Heart right ventricle (tissue), 16 donors: ENCODE results near the gene TMEM100. TPM values are rescaled to one million over a fixed set of nuclear protein-coding genes. Genes with fewer than 3 reads are reported as not detected.

Source experiments
- ATAC-seq, 8 donors: fragments of 200-7000 bp; cut with Tn5 transposase; one replicate each; pipeline ENCODE4 v1.9.1; 2020; ENCODE audit warnings: mild to moderate bottlenecking in 8 of 8, moderate library complexity in 8 of 8, moderate number of reproducible peaks in 1 of 8
- DNase-seq, 2 donors: peaks; one replicate each; pipeline ENCODE4 v3.0.0-alpha.2; 2020
- H3K27ac ChIP-seq, 10 donors: fragments of 200-600 bp; sonication (generic) in 2 of 10; one replicate each; pipeline versions ENCODE4 v1.5.0 to v1.8.0; 2020 to 2022; ENCODE audit warnings: mild to moderate bottlenecking in 3 of 10
- H3K27me3 ChIP-seq, 7 donors: fragments of 200-600 bp; one replicate each; pipeline ENCODE4 v1.8.0; 2021 to 2022; ENCODE audit warnings: mild to moderate bottlenecking in 2 of 7
- H3K36me3 ChIP-seq, 9 donors: fragments of 200-600 bp; sonication (generic) in 1 of 9; one replicate each; pipeline versions ENCODE4 v1.5.0 to v1.8.0; 2020 to 2022; ENCODE audit warnings: mild to moderate bottlenecking in 2 of 9
- H3K4me1 ChIP-seq, 9 donors: fragments of 200-600 bp; sonication (generic) in 1 of 9; one replicate each; pipeline versions ENCODE4 v1.5.0 to v1.8.0; 2020 to 2022; ENCODE audit warnings: mild to moderate bottlenecking in 4 of 9
- H3K4me3 ChIP-seq, 10 donors: fragments of 200-600 bp; sonication (generic) in 2 of 10; one replicate each; pipeline versions ENCODE4 v1.5.0 to v1.8.0; 2020 to 2022; ENCODE audit warnings: mild to moderate bottlenecking in 7 of 10, moderate library complexity in 2 of 10
- H3K9me3 ChIP-seq, 11 donors: fragments of 200-600 bp in 10 of 11; sonication (generic) in 2 of 11; one replicate each; pipeline versions ENCODE4 v1.5.0 to v1.8.0; 2013 to 2022; ENCODE audit warnings: mild to moderate bottlenecking in 2 of 11, control low read depth in 1 of 11, moderate library complexity in 1 of 11
- WGBS, 2 donors: extraction: QIAGEN DNeasy Blood & Tissue Kit; methylation state at CpG; one replicate each; pipeline ENCODE4 v1.1.7; 2013; ENCODE audit warnings: inconsistent platforms in 1 of 2; 5-methylcytosine and 5-hydroxymethylcytosine counted together
- intact Hi-C, 10 donors: fragments of 100-400 bp; cut with DNase I; formaldehyde crosslinking; loops; one replicate each; pipeline versions ENCODE4 v1.11.1 to v1.14.2; 2022
- polyA plus RNA-seq, 2 donors: library from polyadenylated mRNA; stranded (reverse); fragments of 200-250 nt; gene quantifications; one replicate each; pipeline ENCODE4 v1.2.3, GENCODE V29; 2013
- total RNA-seq, 10 donors: library from RNA; stranded (reverse); fragmentation: NEBNext Ultra II Directional in 3 of 10; extraction: Animal tissue kit (Norgen Biotek cat#: 25700) in 3 of 10; gene quantifications; one replicate each; pipeline versions ENCODE4 v1.2.1 to v1.2.4, GENCODE V29; 2021 to 2023
- TF ChIP-seq, protein P1 (sequence below), 9 donors: fragments of 200-600 bp; sonication (generic) in 2 of 9; IDR thresholded peaks; one replicate each; pipeline versions ENCODE4 v1.5.0 to v1.8.0; 2021 to 2022; ENCODE audit warnings: antibody characterized with exemption in 9 of 9, mild to moderate bottlenecking in 5 of 9, moderate library complexity in 1 of 9
- donor health status: Arrhythmogenic right ventricular cardiomyopathy.
- donor health status: ischemic (EF 13 %, LVEDD 7.1; RV severe dilation, severe dysfunction).
- donor health status: healthy with polysubstance abuse.
- donor health status: DM: no; HTN: yes; CAD: no.
- donor health status: DM: no; HTN: no; CAD: no.
- donor health status: ischemic (EF 25% LVEDD 6.9; RV normal size, moderate dysfunction).
- donor health status: ischemic (EF 25% LVEDD 5.7; RV mildly dilated, moderate dysfunction).
- donor health status: healthy.
- donor health status: DM: yes; HTN: yes; CAD: no.
- donor health status: Ischemic cardiomyopathy.
- donor health status: ischemic (EF 35%, LVEDD 5.7; RV mildly dilated, moderate dysfunction).
- donor health status: nonischemic (EF 11% LVEDD 7.7; RV severe dilation, severe dysfunction).
- donor health status: DM: yes; HTN: yes; CAD: no.
- donor health status: PGD.
- donor health status: ischemic (EF 29% LVEDD 5.4; RV normal size, mild dysfunction).
- donor health status: nonischemic (EF 23%, LVEDD 6.1; RV moderate dilation, normal function).

Gene TMEM100
- total and polyA plus RNA-seq, 12 donors: 1.6 to 12.1 (median 6.1) TPM

DNA sequence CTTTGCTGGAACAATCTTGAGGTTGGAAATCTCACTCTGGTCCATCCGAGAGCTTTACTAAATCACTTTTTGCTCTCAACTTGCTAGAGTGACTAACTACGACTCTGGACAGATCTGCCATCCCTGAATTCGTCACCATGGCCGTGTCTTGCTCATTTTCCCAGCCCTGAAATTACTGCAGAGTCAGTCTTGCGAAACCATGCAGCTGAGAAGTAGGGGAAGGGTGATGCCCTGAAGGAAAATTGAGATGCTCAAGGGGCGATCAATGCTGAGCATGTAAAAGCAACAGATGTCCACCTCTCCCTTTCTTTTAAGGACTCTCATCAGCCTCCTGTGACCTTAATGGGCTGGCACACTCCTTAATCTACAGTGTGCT, 46.9 kb upstream of the TMEM100 start:
- Histone ChIP-seq H3K36me3 (peaks cover 0 to 68% (median 14%) of the 10 kb centered on the region in 9 donors), H3K27ac (peak overlapping the region in 1 of 10 donors; percentile 45), H3K9me3 (no peaks in the 10 kb centered on the region), H3K4me1 (peaks cover 0 to 17% (median 15%) of the 10 kb centered on the region in 9 donors), H3K27me3 (no peaks in the 10 kb centered on the region), H3K4me3 (no peak overlapping the region)
- TF ChIP-seq, protein P1, sequence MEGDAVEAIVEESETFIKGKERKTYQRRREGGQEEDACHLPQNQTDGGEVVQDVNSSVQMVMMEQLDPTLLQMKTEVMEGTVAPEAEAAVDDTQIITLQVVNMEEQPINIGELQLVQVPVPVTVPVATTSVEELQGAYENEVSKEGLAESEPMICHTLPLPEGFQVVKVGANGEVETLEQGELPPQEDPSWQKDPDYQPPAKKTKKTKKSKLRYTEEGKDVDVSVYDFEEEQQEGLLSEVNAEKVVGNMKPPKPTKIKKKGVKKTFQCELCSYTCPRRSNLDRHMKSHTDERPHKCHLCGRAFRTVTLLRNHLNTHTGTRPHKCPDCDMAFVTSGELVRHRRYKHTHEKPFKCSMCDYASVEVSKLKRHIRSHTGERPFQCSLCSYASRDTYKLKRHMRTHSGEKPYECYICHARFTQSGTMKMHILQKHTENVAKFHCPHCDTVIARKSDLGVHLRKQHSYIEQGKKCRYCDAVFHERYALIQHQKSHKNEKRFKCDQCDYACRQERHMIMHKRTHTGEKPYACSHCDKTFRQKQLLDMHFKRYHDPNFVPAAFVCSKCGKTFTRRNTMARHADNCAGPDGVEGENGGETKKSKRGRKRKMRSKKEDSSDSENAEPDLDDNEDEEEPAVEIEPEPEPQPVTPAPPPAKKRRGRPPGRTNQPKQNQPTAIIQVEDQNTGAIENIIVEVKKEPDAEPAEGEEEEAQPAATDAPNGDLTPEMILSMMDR (IDR thresholded peaks at IDR 0.05): no peak
- intact Hi-C loops: loop anchor here in 2 of 10 donors (5.0 kb wide), 2 partner anchors 37 to 242 kb away; no protein-coding TSS in a partner anchor
- 79 to 88% methylated on average over 6 of the region's 6 CpGs for WGBS, 2 donors
- ATAC-seq (peak in 3 of 8 donors; percentile 29 to 69 (median 32)), DNase-seq (no peak)

DNA sequence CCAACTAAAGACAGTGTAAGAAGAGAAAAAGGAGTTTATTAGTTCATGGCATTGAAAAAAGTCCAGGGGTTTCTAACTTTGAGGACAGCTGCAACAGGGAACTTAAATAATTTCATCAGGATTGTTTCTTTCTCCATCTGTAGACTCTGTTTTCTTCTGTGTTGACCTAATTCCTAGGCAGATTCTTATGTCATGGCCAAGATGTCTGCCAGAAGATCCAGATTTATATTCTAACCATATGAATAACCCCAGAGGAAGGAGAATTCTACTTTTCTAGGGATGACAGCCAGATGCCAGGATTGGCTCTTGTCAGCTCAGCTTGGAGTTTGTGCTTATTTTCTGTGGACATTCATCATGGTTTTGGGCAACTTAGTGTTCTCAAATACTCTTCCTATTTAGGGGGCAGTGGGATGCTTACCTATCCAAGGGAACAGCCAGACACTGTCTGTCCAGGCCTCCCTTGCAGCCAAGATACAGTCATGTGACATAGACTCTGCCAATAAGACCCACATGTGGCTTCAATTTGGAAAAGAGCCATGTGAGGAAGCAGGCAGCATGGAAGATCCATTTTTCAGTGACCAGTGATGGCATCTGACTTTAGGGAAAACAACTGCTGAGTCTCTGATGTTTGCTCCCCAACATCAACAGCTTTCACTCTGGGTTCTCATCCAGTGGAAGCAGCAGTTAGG, 46.4 kb upstream of the TMEM100 start:
- H3K4me1 ChIP-seq: peaks cover 0 to 22% (median 15%) of the 10 kb centered on the region in 9 donors
- no peaks in the 10 kb centered on the region for H3K27me3 ChIP-seq
- TF ChIP-seq, protein P1 (IDR thresholded peaks at IDR 0.05): no peak
- no peak overlapping the region for H3K4me3 ChIP-seq
- H3K9me3 ChIP-seq: no peaks in the 10 kb centered on the region
- DNase-seq (no peak), ATAC-seq (peak in 2 of 8 donors; percentile 26 to 38)
- H3K36me3 ChIP-seq: peaks cover 0 to 63% (median 14%) of the 10 kb centered on the region in 9 donors
- peak overlapping the region in 2 of 10 donors; percentile 45 to 48 for H3K27ac ChIP-seq
- intact Hi-C loops: loop anchor here in 2 of 10 donors (5.0 kb wide), 2 partner anchors 37 to 242 kb away; no protein-coding TSS in a partner anchor

DNA sequence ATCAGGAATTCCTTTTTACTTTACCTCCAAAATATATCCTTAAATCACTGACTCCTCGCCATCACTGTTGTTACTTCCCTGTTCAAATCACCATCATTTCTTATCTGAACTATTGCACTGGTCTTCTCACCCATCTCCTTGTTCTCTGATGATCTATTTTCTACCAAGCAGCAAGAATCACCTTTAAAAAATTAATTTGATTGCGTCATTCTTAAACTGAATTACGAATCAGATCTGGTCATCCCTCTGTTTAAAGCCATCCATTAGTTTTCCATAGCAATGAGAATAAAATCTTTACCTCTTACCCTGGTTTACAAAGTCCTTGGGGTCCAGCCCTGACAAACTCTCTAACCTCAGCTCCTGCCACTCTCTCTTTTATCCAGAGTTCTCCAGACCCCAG, 42.8 kb upstream of the TMEM100 start:
- H3K4me3 ChIP-seq: no peak overlapping the region
- DNase-seq (no peak), ATAC-seq (no peak)
- H3K36me3 ChIP-seq: peaks cover 0 to 28% (median 7%) of the 10 kb centered on the region in 9 donors
- no peaks in the 10 kb centered on the region for H3K9me3 ChIP-seq
- WGBS, 2 donors: 98% methylated on average over 3 of the region's 3 CpGs
- no peak overlapping the region for H3K27ac ChIP-seq
- H3K4me1 ChIP-seq: peaks cover 4 to 36% (median 28%) of the 10 kb centered on the region in 9 donors
- intact Hi-C loops: loop anchor here in 2 of 10 donors (5.0 kb wide), 2 partner anchors 33 to 238 kb away; no protein-coding TSS in a partner anchor
- TF ChIP-seq, protein P1 (IDR thresholded peaks at IDR 0.05): no peak
- H3K27me3 ChIP-seq: no peaks in the 10 kb centered on the region

DNA sequence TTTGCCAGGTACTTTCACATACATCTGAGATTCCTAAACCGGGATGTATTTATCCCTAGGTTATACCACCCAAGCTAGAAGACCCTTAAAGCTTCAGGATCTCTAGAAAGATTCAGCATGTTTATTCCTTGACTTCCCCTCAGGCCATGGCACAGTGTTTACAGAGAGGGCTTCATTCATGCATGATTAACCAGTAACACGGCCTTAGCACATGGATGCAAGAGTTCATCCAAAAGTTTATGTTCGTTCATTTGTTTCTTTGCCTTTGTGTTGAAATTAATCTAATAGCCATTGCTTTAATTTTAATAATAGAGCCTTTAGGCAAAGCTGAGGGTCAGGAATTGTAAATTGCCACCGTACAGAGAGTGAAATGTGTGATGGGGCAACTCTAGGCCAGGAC, 41.9 kb upstream of the TMEM100 start:
- intact Hi-C loops: loop anchor here in 4 of 10 donors (5.0 kb wide), 4 partner anchors 32 to 237 kb away; partner anchors contain the start of gene TMEM100 (in 1 of the 4)

More for the DNA sequence above, 41.9 kb upstream of the TMEM100 start:
- TF ChIP-seq, protein P1 (IDR thresholded peaks at IDR 0.05): no peak
- peak overlapping the region in 1 of 10 donors; percentile 13 for H3K27ac ChIP-seq
- 95 to 96% methylated on average over 4 of the region's 4 CpGs for WGBS, 2 donors
- H3K27me3 ChIP-seq: no peaks in the 10 kb centered on the region
- H3K9me3 ChIP-seq: no peaks in the 10 kb centered on the region
- ATAC-seq (no peak), DNase-seq (no peak)
- peaks cover 0 to 30% (median 26%) of the 10 kb centered on the region in 9 donors for H3K4me1 ChIP-seq
- H3K36me3 ChIP-seq: peaks cover 0 to 24% (median 7%) of the 10 kb centered on the region in 9 donors
- no peak overlapping the region for H3K4me3 ChIP-seq
